ENCODE results near the gene SH3RF2.

- TF ChIP-seq EZH2 (IDR thresholded peaks at IDR 0.05; ENCODE audit: borderline replicate concordance, insufficient read depth, low read depth, low read length, poor library complexity, severe bottlenecking) (no peak), CTCF (IDR thresholded peaks at IDR 0.05) (no peak)
These were observed 23.8 kb upstream of the SH3RF2 start for GRCh38 chr5:145912594-145912993.

Data from B cell (primary cell).